H54 (cell line): ENCODE measurements around the gene PLEKHA5.

Experiments
- DNase-seq: peaks from one replicate; pipeline ENCODE4 v3.0.0; 2011; ENCODE audit warnings: low spot score, mixed read lengths; ENCODE audit not compliant: insufficient read length
- FAIRE-seq: peaks from 3 replicates; lab custom pipeline; 2011; peaks lifted over from hg19 to GRCh38; lab: Jason Lieb, UNC
- POLR2A ChIP-seq: IDR thresholded peaks from 2 replicates; pipeline ENCODE4 v1.6.1; 2011; ENCODE audit warnings: low read depth, mild to moderate bottlenecking, low read length

Gene PLEKHA5

DNA sequence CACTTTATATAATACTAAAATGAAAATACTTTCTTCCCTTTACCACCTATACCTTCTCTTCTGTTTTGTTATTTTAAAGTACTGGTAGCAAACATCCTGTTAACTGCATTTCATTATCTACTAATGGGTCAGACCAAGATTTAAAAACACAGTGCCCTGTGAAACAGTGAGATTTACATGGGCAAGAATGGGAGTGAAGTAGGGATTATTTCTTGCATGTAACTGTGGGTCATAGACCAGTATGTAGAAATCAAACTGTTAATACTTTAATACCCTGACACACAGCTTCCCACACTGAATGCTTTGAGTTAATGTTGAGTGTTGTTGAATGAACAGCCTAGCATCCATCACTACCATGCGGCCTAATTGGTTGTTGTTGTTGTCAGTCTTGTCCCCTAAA, 61.6 kb downstream of the PLEKHA5 start:
- DNase-seq (no peak), FAIRE-seq (peak; percentile 81)
- no peak for TF ChIP-seq POLR2A

- FAIRE-seq (no peak), DNase-seq (no peak)
- no peak for TF ChIP-seq POLR2A
Measured at GRCh38 chr12:19191563-19191962, 62.0 kb downstream of the PLEKHA5 start.

GRCh38 chr12:19192710-19193109, 63.2 kb downstream of the PLEKHA5 start:
- FAIRE-seq (no peak), DNase-seq (no peak)
- no peak for TF ChIP-seq POLR2A

DNA sequence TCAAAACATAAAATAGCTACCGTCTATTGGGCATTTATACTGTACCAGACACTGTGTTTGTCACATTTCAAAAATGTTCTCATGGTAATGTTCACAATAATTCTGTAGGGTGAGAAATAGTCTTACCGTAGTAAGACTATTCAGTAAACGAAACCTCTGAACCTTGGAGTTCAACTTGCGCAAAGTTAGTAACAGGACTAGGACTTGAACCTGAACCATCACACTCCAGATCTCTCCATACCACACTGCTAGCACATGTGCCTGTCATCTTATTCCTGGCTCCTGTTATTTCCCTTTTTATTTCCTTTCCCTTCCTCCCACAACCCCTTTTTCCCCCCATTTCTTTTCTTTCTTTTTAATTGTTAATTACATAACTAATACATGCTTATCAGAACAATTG, 65.4 kb downstream of the PLEKHA5 start:
- DNase-seq (no peak), FAIRE-seq (no peak)
- no peak for TF ChIP-seq POLR2A

DNA sequence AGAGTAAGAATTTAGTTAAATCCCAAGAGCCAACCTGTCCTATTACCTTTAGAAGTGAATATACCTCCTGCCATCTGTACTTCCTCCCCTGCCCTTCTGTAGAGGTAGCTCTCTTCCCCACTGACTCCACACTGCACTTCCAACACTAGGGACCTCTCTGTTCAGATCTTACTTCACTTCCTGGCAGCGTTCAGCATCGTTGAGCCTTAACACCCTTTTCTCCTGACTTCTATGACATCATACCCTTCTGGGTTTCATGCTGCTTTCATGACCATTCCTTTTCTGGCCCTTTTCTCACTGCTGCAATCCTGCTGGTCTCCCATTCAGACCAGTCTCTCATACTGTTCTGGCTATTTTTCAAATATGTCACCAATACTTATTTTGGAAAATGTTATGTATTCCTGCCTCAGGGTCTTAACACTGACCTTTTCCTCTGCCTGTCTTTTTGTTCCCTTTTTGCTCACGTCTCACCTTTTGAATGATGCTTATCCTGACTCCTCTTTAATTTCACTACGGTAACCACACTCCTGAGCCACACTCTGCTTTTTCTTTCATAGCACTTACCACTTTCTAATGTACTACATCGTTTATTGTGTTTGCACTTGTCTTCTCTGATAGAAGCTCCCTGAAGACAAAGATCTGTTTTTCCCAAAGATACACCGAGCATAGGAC, 67.6 kb downstream of the PLEKHA5 start:
- TF ChIP-seq POLR2A = no peak
- DNase-seq (no peak), FAIRE-seq (no peak)

DNA sequence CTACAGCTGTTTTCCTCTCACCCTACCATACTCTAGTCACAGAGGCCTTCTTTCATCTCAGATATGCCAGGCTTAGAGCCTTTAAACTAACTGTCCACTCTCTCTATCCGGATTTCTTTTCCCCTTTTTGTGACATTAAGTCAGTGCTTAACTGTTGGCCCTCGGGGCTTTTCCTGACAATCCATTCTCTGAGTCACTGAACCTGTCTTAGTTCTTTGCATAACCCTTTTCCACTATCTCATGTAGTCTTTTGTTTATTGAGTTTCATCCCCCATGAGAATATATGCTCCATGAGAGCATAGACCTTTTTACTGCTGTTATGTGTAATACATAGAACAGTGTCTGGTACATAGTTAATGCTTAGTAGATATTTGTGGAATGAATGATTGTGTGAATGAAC, 68.7 kb downstream of the PLEKHA5 start:
- FAIRE-seq (peak; percentile 66), DNase-seq (no peak)
- TF ChIP-seq POLR2A = no peak

GRCh38 chr12:19199332-19199731, 69.8 kb downstream of the PLEKHA5 start:
- DNase-seq (no peak), FAIRE-seq (no peak)
- no peak for TF ChIP-seq POLR2A

- no peak for TF ChIP-seq POLR2A
- DNase-seq (no peak), FAIRE-seq (peak; percentile 81)
Measured at GRCh38 chr12:19200261-19200660, 70.7 kb downstream of the PLEKHA5 start.

DNA sequence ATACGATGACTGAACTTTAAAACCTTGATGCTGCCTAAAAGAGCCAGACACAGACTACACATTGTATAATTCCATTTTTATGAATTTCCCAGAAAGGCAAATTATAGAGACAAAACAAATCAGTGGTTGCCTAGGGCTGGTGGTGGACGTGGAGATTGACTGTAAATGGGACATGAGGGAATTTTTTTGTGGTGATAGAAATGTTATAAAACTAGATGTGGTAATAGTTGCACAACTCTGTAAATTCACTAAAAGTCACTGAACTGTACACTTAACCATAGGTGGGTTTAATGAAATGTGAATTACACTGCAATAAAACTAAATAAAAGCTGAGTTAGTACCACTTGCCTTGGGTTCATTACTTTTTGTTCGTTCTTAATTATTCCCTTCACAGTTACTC, 72.1 kb downstream of the PLEKHA5 start:
- DNase-seq (no peak), FAIRE-seq (no peak)
- TF ChIP-seq POLR2A = no peak

- DNase-seq = no peak
- TF ChIP-seq POLR2A = no peak
- peak; percentile 30 for FAIRE-seq
Measured at GRCh38 chr12:19203013-19203412, 73.5 kb downstream of the PLEKHA5 start.

DNA sequence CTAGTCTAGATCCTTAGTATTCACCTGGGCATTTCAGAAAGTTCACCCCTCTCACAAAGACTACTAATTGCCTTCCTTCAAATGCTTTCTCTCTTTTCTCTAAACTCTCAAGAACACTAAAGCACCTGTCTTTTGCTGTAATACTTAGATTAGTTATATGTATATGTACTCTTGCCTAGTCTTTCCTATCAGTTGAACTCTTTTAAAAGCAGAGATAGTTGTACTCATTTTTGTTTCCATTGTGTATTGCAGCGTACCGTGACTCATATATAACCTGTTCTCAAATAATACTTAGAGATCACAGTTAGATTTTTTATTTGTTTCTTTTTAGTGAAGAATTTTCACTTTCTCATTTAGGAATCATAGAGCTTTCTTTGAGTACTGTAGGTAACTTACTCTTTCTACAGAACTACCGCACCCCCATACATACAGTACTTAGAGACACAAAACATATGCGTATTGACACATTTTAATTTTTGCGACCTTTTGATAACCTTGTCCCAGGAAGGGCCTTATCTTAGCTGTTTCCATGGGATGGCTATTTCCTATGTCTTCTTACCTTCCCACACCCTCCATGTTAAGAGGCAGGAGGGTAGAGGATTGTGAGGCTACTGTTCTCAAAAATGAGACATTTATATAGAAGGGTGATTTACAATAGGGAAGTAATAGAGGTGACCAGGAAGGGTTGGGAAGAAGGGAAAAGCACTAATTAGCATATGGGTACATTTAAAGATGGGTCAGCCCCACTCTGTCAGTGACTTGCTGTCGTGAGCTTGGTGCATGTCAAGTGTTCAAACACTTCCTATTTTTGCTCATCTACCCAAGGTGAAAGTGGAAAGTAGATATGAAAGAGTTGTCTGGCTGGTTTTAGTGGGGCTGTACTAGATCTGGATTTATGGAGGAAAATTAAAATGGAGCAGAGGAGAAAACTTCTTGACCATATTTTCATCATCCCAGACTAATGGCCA, 74.3 kb downstream of the PLEKHA5 start:
- no peak for TF ChIP-seq POLR2A
- DNase-seq (no peak), FAIRE-seq (no peak)

GRCh38 chr12:19205120-19205519, 75.6 kb downstream of the PLEKHA5 start:
- no peak for TF ChIP-seq POLR2A
- FAIRE-seq (peak; percentile 38), DNase-seq (no peak)

- FAIRE-seq (no peak), DNase-seq (no peak)
- TF ChIP-seq POLR2A = no peak
Measured at GRCh38 chr12:19206493-19207077, 77.1 kb downstream of the PLEKHA5 start.

- FAIRE-seq (no peak), DNase-seq (no peak)
- TF ChIP-seq POLR2A = no peak
Measured at GRCh38 chr12:19208456-19208855, 78.9 kb downstream of the PLEKHA5 start.

DNA sequence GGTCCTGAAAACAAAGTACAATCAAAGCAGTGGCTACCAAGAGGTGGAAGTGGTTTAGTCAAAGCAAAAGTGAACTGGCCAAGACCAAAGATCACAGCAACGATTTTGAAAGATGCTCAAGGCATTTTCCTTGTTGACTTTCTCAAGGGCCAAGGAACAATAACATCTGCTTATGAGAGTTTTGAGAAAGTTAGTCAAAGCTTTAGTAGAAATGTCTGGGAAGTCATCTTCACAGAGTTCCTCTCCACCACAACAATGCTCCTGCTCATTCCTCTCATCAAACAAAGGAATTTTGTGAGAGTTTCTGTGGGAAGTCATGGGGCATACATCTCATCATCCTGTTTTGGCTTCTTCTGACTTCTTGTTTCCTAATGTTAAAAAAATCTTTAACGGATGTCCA, 80.1 kb downstream of the PLEKHA5 start:
- no peak for FAIRE-seq
- no peak for DNase-seq
- TF ChIP-seq POLR2A = no peak
